PC-3 (cell line): Measurements from ENCODE around the gene SERPINA6. TPM values are rescaled to one million over a fixed set of nuclear protein-coding genes. Genes with fewer than 3 reads are reported as not detected.
A peak's percentile ranks its signal among the peaks of the same experiment; 100 is the strongest.

Experiments
- ATAC-seq: fragments of 200-7000 bp; cut with Tn5 transposase; 2 replicates; pipeline ENCODE4 v1.9.1; 2020; ENCODE audit warnings: mild to moderate bottlenecking, moderate library complexity
- BruUV-seq: library from RNA; stranded (reverse); fragments of 400-500 nt; replicated peaks from 2 replicates; lab custom pipeline; 2021; lab: Mats Ljungman, UMichigan
- CTCF ChIA-PET: fragments of 300-600 bp; sonication (Branson Sonifier 250); formaldehyde crosslinking; loops from one replicate; lab custom pipeline; 2022; ENCODE audit warnings: antibody characterized with exemption; lab: Charles Lee
- POLR2A ChIA-PET: fragments of 300-600 bp; sonication (Branson Sonifier 250); formaldehyde crosslinking; loops from one replicate; lab custom pipeline; 2022; ENCODE audit warnings: antibody characterized with exemption; ENCODE audit not compliant: unreplicated experiment; lab: Charles Lee
- DNase-seq: peaks from one replicate; pipeline ENCODE4 v3.0.0-alpha.2; 2015
- H2AFZ ChIP-seq: fragments of 300-600 bp; sonication (generic); 2 replicates; pipeline ENCODE4 v1.6.0; 2016; ENCODE audit warnings: antibody characterized with exemption, low read length
- H3F3A ChIP-seq: fragments of 300-600 bp; sonication (generic); one replicate; pipeline ENCODE4 v1.6.0; 2017; ENCODE audit warnings: antibody characterized with exemption, low read length, control low read depth, mild to moderate bottlenecking; ENCODE audit not compliant: unreplicated experiment
- H3K27ac ChIP-seq: fragments of 300-600 bp; sonication (generic); 2 replicates; pipeline ENCODE4 v1.5.1; 2016; ENCODE audit warnings: mild to moderate bottlenecking, low read length
- H3K27me3 ChIP-seq: fragments of 300-600 bp; sonication (generic); 2 replicates; pipeline ENCODE4 v1.6.1; 2016; ENCODE audit warnings: low read length, mixed read lengths
- H3K36me3 ChIP-seq: fragments of 300-600 bp; sonication (generic); 2 replicates; pipeline ENCODE4 v1.6.1; 2016; ENCODE audit warnings: low read depth, mixed run types, low read length, mixed read lengths
- H3K4me1 ChIP-seq: fragments of 300-600 bp; sonication (generic); 2 replicates; pipeline ENCODE4 v1.5.1; 2016; ENCODE audit warnings: low read length; ENCODE audit not compliant: insufficient read depth
- H3K4me2 ChIP-seq: fragments of 300-600 bp; sonication (generic); 2 replicates; pipeline ENCODE4 v1.6.0; 2016; ENCODE audit warnings: low read length
- H3K4me3 ChIP-seq: fragments of 300-600 bp; sonication (generic); 2 replicates; pipeline ENCODE4 v1.5.1; 2016; ENCODE audit warnings: mild to moderate bottlenecking, low read length, mixed read lengths
- H3K79me2 ChIP-seq: fragments of 300-600 bp; sonication (generic); 2 replicates; pipeline ENCODE4 v1.6.1; 2017; ENCODE audit warnings: low read length, mixed read lengths
- H3K9ac ChIP-seq: fragments of 300-600 bp; sonication (generic); 2 replicates; pipeline ENCODE4 v1.6.0; 2016; ENCODE audit warnings: mild to moderate bottlenecking, low read length
- H3K9me2 ChIP-seq: fragments of 300-600 bp; sonication (generic); replicated peaks from 2 replicates; pipeline ENCODE4 v1.6.1; 2016; ENCODE audit warnings: mixed run types, low read length, mixed read lengths
- H3K9me3 ChIP-seq: fragments of 300-600 bp; sonication (generic); 2 replicates; pipeline ENCODE4 v1.6.1; 2016; ENCODE audit warnings: low read length, mixed read lengths
- H4K20me1 ChIP-seq: fragments of 300-600 bp; sonication (generic); 2 replicates; pipeline ENCODE4 v1.6.1; 2016; ENCODE audit warnings: low read length, mixed read lengths
- EZH2 ChIP-seq: fragments of 300-600 bp; sonication (generic); IDR thresholded peaks from one replicate; pipeline ENCODE4 v1.6.1; 2017; ENCODE audit warnings: antibody characterized with exemption, mild to moderate bottlenecking, low read length; ENCODE audit not compliant: unreplicated experiment
- EZH2phosphoT487 ChIP-seq: fragments of 300-600 bp; sonication (generic); IDR thresholded peaks from 2 replicates; pipeline ENCODE4 v1.6.1; 2018; ENCODE audit warnings: mild to moderate bottlenecking, antibody characterized with exemption, low read length, borderline replicate concordance
- intact Hi-C: fragments of 100-400 bp; cut with micrococcal nuclease; formaldehyde crosslinking; loops from 2 replicates; pipeline ENCODE4 v1.9.0; 2023
- total RNA-seq: library from RNA; depleted of rRNA; stranded (reverse); fragments of >200 nt; gene quantifications from 2 replicates; pipeline ENCODE4 v1.2.3, GENCODE V29; 2014
- TF ChIP-seq, protein P1 (sequence below): fragments of 300-600 bp; sonication (generic); conservative IDR thresholded peaks from 2 replicates; pipeline ENCODE4 v1.5.1; 2017; ENCODE audit warnings: antibody characterized with exemption, low read depth, mild to moderate bottlenecking, low read length

SERPINA6 gene
- total RNA-seq, 1 experiment from 2014 or later, result not detected

GRCh38 chr14:94307410-94307992, 15.6 kb downstream of the SERPINA6 start:
- H3K4me3 ChIP-seq, result no peak overlapping the region
- no peaks in the 10 kb centered on the region for H3K9me3 ChIP-seq
- no peaks in the 10 kb centered on the region for H3F3A ChIP-seq
- BruUV-seq, result no TSS peak
- intact Hi-C loops, result no loop called here
- H3K4me1 ChIP-seq, result no peaks in the 10 kb centered on the region
- DNase-seq (peak; percentile 31), ATAC-seq (no peak)
- no peak overlapping the region for H3K9ac ChIP-seq
- no peak overlapping the region for H2AFZ ChIP-seq
- H3K27me3 ChIP-seq, result peaks cover 8% of the 10 kb centered on the region; the same call in 1 of the 2 replicates
- H3K27ac ChIP-seq, result no peak overlapping the region
- no peak overlapping the region for H3K4me2 ChIP-seq
- CTCF ChIA-PET, result no interaction called here
- no peaks in the 10 kb centered on the region for H4K20me1 ChIP-seq
- H3K79me2 ChIP-seq, result no peaks in the 10 kb centered on the region
- no peaks in the 10 kb centered on the region for H3K36me3 ChIP-seq
- TF ChIP-seq EZH2 (no peak), EZH2phosphoT487 (no peak)
- TF ChIP-seq, protein P1, sequence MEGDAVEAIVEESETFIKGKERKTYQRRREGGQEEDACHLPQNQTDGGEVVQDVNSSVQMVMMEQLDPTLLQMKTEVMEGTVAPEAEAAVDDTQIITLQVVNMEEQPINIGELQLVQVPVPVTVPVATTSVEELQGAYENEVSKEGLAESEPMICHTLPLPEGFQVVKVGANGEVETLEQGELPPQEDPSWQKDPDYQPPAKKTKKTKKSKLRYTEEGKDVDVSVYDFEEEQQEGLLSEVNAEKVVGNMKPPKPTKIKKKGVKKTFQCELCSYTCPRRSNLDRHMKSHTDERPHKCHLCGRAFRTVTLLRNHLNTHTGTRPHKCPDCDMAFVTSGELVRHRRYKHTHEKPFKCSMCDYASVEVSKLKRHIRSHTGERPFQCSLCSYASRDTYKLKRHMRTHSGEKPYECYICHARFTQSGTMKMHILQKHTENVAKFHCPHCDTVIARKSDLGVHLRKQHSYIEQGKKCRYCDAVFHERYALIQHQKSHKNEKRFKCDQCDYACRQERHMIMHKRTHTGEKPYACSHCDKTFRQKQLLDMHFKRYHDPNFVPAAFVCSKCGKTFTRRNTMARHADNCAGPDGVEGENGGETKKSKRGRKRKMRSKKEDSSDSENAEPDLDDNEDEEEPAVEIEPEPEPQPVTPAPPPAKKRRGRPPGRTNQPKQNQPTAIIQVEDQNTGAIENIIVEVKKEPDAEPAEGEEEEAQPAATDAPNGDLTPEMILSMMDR, result peak; percentile 54
- no peaks in the 10 kb centered on the region for H3K9me2 ChIP-seq
- POLR2A ChIA-PET, result no interaction called here

- Histone ChIP-seq H3K4me2 (no peak overlapping the region), H2AFZ (no peak overlapping the region)
- no peak for ATAC-seq
Measured at GRCh38 chr14:94306047-94306978, 16.8 kb downstream of the SERPINA6 start.

More at GRCh38 chr14:94306047-94306978, 16.8 kb downstream of the SERPINA6 start:
- intact Hi-C loops, result no loop called here
- no peak overlapping the region for H3K9ac ChIP-seq
- H3K27me3 ChIP-seq, result peaks cover 8% of the 10 kb centered on the region; the same call in 1 of the 2 replicates
- no peaks in the 10 kb centered on the region for H3K9me3 ChIP-seq
- H4K20me1 ChIP-seq, result no peaks in the 10 kb centered on the region
- no peak overlapping the region for H3K4me3 ChIP-seq
- TF ChIP-seq, protein P1, result no peak
- TF ChIP-seq EZH2 (no peak), EZH2phosphoT487 (no peak)
- BruUV-seq, result no TSS peak
- H3K79me2 ChIP-seq, result no peaks in the 10 kb centered on the region
- no peak overlapping the region for H3K27ac ChIP-seq
- DNase-seq, result no peak
- H3K9me2 ChIP-seq, result no peaks in the 10 kb centered on the region
- H3K36me3 ChIP-seq, result no peaks in the 10 kb centered on the region
- ChIA-PET POLR2A (no interaction called here), CTCF (no interaction called here)
- H3F3A ChIP-seq, result no peaks in the 10 kb centered on the region
- H3K4me1 ChIP-seq, result no peaks in the 10 kb centered on the region
